Measurements from ENCODE around the gene CFAP77. TPM values are rescaled to one million over a fixed set of nuclear protein-coding genes. Genes with fewer than 3 reads are reported as not detected.

CFAP77 gene
- total and polyA plus RNA-seq, 10 of the 15 experiments (the other 5 are each of a cell fraction or from before 2014, with no cell fraction given): 0.33 TPM; not detected in 9

GRCh38 chr9:132513416-132513815 is 103.4 kb downstream of the CFAP77 start:
- ChIA-PET RAD21 (ENCODE audit: unreplicated experiment) (no interaction called here), SMC1A (ENCODE audit: uncharacterized antibody, unreplicated experiment) (no interaction called here), CTCF (no interaction called here), POLR2A (no interaction called here)
- no peak overlapping the region for H3K4me2 ChIP-seq (ENCODE audit: control insufficient read depth, insufficient read depth)
- H3K9ac ChIP-seq (ENCODE audit: control insufficient read depth, insufficient read depth, low read length): no peak overlapping the region
- H3K4me1 ChIP-seq (ENCODE audit: control insufficient read depth, insufficient read depth, low read length): no peaks in the 10 kb centered on the region
- no peaks in the 10 kb centered on the region for H3K79me2 ChIP-seq (ENCODE audit: control insufficient read depth, insufficient read depth, low read length)
- no peak for TF ChIP-seq EZH2 (IDR thresholded peaks at IDR 0.05; ENCODE audit: borderline replicate concordance, control insufficient read depth, low read depth, low read length)
- no peak for TF ChIP-seq TCF3 (IDR thresholded peaks at IDR 0.05; ENCODE audit: borderline replicate concordance, insufficient read depth, low read depth, low read length)
- in situ Hi-C loops (cut with MboI): no loop called here
- no peaks in the 10 kb centered on the region for H3K36me3 ChIP-seq (ENCODE audit: control insufficient read depth in 2 of 2, insufficient read depth in 2 of 2, low read length in 1 of 2)
- H3K27me3 ChIP-seq (replicated peaks in 1 of 2; ENCODE audit: control insufficient read depth in 2 of 2, insufficient read depth in 2 of 2, low read length in 1 of 2): peaks cover 0 to 2% of the 10 kb centered on the region in 2 experiments; a peak in 2 of 4 replicates
- no peak overlapping the region for H3K4me3 ChIP-seq
- no peak for FAIRE-seq
- 36% methylated on average over 15 of the region's 15 CpGs for WGBS (ENCODE audit: insufficient coverage, insufficient replicate concordance, low lambda C conversion rate, missing lambda C conversion rate)
- BruUV-seq (replicated peaks): no TSS peak
- no peak overlapping the region for H3K27ac ChIP-seq (ENCODE audit: control insufficient read depth, insufficient read depth)
- ATAC-seq: no peak
- DNase-seq (ENCODE audit: low read depth, low spot score): no peak
- intact Hi-C loops (cut with micrococcal nuclease; ENCODE audit: unreplicated experiment): no loop called here
- H3K9me3 ChIP-seq (replicated peaks; ENCODE audit: control insufficient read depth, insufficient read depth, low read length): no peaks in the 10 kb centered on the region
- no peak overlapping the region for H2AFZ ChIP-seq (ENCODE audit: control insufficient read depth, low read depth, low read length)
- H4K20me1 ChIP-seq (ENCODE audit: control insufficient read depth, insufficient read depth): no peaks in the 10 kb centered on the region

GRCh38 chr9:132514011-132514744 is 104.2 kb downstream of the CFAP77 start:
- Histone ChIP-seq H4K20me1 (ENCODE audit: control insufficient read depth, insufficient read depth) (no peaks in the 10 kb centered on the region), H3K4me3 (no peak overlapping the region), H3K9ac (ENCODE audit: control insufficient read depth, insufficient read depth, low read length) (no peak overlapping the region), H3K36me3 (ENCODE audit: control insufficient read depth in 2 of 2, insufficient read depth in 2 of 2, low read length in 1 of 2) (no peaks in the 10 kb centered on the region), H3K9me3 (replicated peaks; ENCODE audit: control insufficient read depth, insufficient read depth, low read length) (no peaks in the 10 kb centered on the region), H3K27me3 (replicated peaks in 1 of 2; ENCODE audit: control insufficient read depth in 2 of 2, insufficient read depth in 2 of 2, low read length in 1 of 2) (peaks cover 0 to 2% of the 10 kb centered on the region in 2 experiments; a peak in 2 of 4 replicates), H3K27ac (ENCODE audit: control insufficient read depth, insufficient read depth) (no peak overlapping the region), H3K79me2 (ENCODE audit: control insufficient read depth, insufficient read depth, low read length) (no peaks in the 10 kb centered on the region), H3K4me2 (ENCODE audit: control insufficient read depth, insufficient read depth) (no peak overlapping the region), H3K4me1 (ENCODE audit: control insufficient read depth, insufficient read depth, low read length) (no peaks in the 10 kb centered on the region), H2AFZ (ENCODE audit: control insufficient read depth, low read depth, low read length) (no peak overlapping the region)
- ChIA-PET RAD21 (ENCODE audit: unreplicated experiment) (no interaction called here), POLR2A (no interaction called here), CTCF (no interaction called here), SMC1A (ENCODE audit: uncharacterized antibody, unreplicated experiment) (no interaction called here)
- TF ChIP-seq ELK1 (IDR thresholded peaks at IDR 0.05; ENCODE audit: low read depth, low read length) (no peak), SIX5 (IDR thresholded peaks at IDR 0.05; ENCODE audit: low read depth, low read length, severe bottlenecking) (no peak), ETV6 (conservative IDR thresholded peaks at IDR 0.05 in 1 of 2, IDR thresholded peaks at IDR 0.05 in 1 of 2; ENCODE audit: borderline replicate concordance in 1 of 2, low read depth in 1 of 2) (no peak), ZZZ3 (IDR thresholded peaks at IDR 0.05; ENCODE audit: control insufficient read depth, insufficient read length, low read depth) (no peak), RELA (IDR thresholded peaks at IDR 0.05; ENCODE audit: borderline replicate concordance, partially characterized antibody) (no peak), TBL1XR1 (IDR thresholded peaks at IDR 0.05; ENCODE audit: low read depth, low read length) (no peak), RAD21 (IDR thresholded peaks at IDR 0.05; ENCODE audit: insufficient read depth, low read depth, low read length) (no peak), SKIL (IDR thresholded peaks at IDR 0.05; ENCODE audit: low read depth, poor library complexity, severe bottlenecking) (no peak), PAX8 (IDR thresholded peaks at IDR 0.05) (no peak), TCF12 (IDR thresholded peaks at IDR 0.05; ENCODE audit: low read depth, low read length) (no peak)
- BruUV-seq (replicated peaks): no TSS peak
- in situ Hi-C loops (cut with MboI) (no loop called here), intact Hi-C loops (cut with micrococcal nuclease; ENCODE audit: unreplicated experiment) (no loop called here)
- ATAC-seq: no peak
- no peak for DNase-seq (ENCODE audit: low read depth, low spot score)
- no peak for FAIRE-seq
- WGBS (ENCODE audit: insufficient coverage, insufficient replicate concordance, low lambda C conversion rate, missing lambda C conversion rate): 33% methylated on average over 21 of the region's 22 CpGs
